ENCODE results near the gene DPH1.

Gene DPH1

GRCh38 chr17:2061441-2061958 lies 31.5 kb downstream of the DPH1 start:
- no peak for TF ChIP-seq CTCF (IDR thresholded peaks at IDR 0.05; ENCODE audit: low read depth, low read length)
- no peak for DNase-seq (ENCODE audit: extremely low read depth, low read depth)

GRCh38 chr17:2062571-2063183 lies 32.7 kb downstream of the DPH1 start:
- TF ChIP-seq CTCF (IDR thresholded peaks at IDR 0.05; ENCODE audit: low read depth, low read length) = no peak
- DNase-seq (ENCODE audit: extremely low read depth, low read depth) = no peak

- TF ChIP-seq CTCF (IDR thresholded peaks at IDR 0.05; ENCODE audit: low read depth, low read length) = no peak
- DNase-seq (ENCODE audit: extremely low read depth, low read depth) = no peak
Measured at GRCh38 chr17:2063261-2064146, 33.6 kb downstream of the DPH1 start.

GRCh38 chr17:2064147-2064489 lies 34.2 kb downstream of the DPH1 start:
- TF ChIP-seq CTCF (IDR thresholded peaks at IDR 0.05; ENCODE audit: low read depth, low read length) = no peak
- no peak for DNase-seq (ENCODE audit: extremely low read depth, low read depth)

- DNase-seq (ENCODE audit: extremely low read depth, low read depth) = no peak
- TF ChIP-seq CTCF (IDR thresholded peaks at IDR 0.05; ENCODE audit: low read depth, low read length) = no peak
Measured at GRCh38 chr17:2064520-2064971, 34.6 kb downstream of the DPH1 start.

- no peak for DNase-seq (ENCODE audit: extremely low read depth, low read depth)
Measured at GRCh38 chr17:2064980-2065785, 35.2 kb downstream of the DPH1 start.

More at GRCh38 chr17:2064980-2065785, 35.2 kb downstream of the DPH1 start:
- peak; percentile 57 for TF ChIP-seq CTCF (IDR thresholded peaks at IDR 0.05; ENCODE audit: low read depth, low read length)

Data from AG09319 (cell line).